ENCODE data around the gene CD8B. TPM values are rescaled to one million over a fixed set of nuclear protein-coding genes. Genes with fewer than 3 reads are reported as not detected.
"Not testable (repeated sequence)": the region's sequence is repeated elsewhere in the genome, so short reads cannot be mapped to it uniquely, and the experiment has no call there.

CD8B gene
- total RNA-seq, result 0.50 TPM in 1 of 2 replicates, not detected in the other

GRCh38 chr2:86861628-86862379 is at the start of gene CD8B:
CD8B (minus strand) TSS chr2:86861886; CDS start chr2:86861865, 21 bp downstream.
- H3K4me3 Mint-ChIP-seq; H3K27ac Mint-ChIP-seq; H3K9me3 Mint-ChIP-seq; H3K36me3 Mint-ChIP-seq (ENCODE audit: low read depth); H3K4me1 Mint-ChIP-seq; intact Hi-C loops (cut with micrococcal nuclease); DNase-seq: not testable (repeated sequence)
- peaks cover 11% of the 10 kb centered on the region for H3K27me3 Mint-ChIP-seq

- H3K4me1 Mint-ChIP-seq; H3K27me3 Mint-ChIP-seq; H3K27ac Mint-ChIP-seq; H3K9me3 Mint-ChIP-seq; H3K4me3 Mint-ChIP-seq; H3K36me3 Mint-ChIP-seq (ENCODE audit: low read depth); intact Hi-C loops (cut with micrococcal nuclease); DNase-seq: not testable (repeated sequence)
These were observed 44.2 kb upstream of the CD8B start for GRCh38 chr2:86905868-86906267.

DNA sequence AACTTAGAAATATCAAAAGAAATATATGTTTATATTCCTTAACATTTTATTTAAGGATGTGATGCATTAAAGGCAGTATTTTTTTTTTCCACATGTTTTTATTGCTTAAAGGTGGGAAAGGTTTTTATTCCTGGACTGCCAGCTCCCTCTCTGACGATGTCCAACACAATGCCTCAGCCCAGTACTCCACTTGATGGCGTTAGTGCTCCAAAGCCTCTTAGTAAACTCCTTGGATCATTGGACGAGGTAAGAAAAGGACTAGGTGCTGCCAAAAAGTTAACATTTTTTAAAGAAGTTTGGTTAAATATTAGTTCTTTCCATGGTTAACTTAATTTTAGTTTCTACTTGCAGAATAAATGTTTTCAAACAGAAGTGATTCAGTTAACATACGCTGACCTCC is 39.0 kb upstream of the CD8B start:
- H3K27me3 Mint-ChIP-seq; DNase-seq; H3K36me3 Mint-ChIP-seq (ENCODE audit: low read depth); intact Hi-C loops (cut with micrococcal nuclease); H3K4me1 Mint-ChIP-seq; H3K9me3 Mint-ChIP-seq; H3K27ac Mint-ChIP-seq; H3K4me3 Mint-ChIP-seq: not testable (repeated sequence)

DNA sequence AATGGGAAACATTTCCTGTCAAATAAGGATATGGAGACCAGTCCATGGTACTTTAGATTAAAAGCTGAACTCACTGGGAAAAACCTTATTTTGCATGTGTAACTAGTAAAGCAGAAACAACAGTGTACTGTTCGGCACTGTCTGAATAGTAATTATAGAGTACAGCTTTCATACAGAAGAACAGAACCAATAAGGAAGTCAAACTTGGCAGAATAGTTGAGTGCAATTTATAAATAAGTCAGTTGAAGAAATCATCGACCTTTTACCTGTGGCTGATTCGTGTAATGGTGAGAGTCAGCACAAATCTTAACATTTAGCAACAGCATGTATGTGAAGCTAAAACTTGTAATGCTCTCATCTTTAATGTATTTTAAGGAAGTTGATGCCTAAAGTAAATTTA is 24.3 kb upstream of the CD8B start:
- DNase-seq; H3K36me3 Mint-ChIP-seq (ENCODE audit: low read depth); H3K9me3 Mint-ChIP-seq: not testable (repeated sequence)

GRCh38 chr2:86882865-86883264 is 21.2 kb upstream of the CD8B start:
- intact Hi-C loops (cut with micrococcal nuclease); H3K27ac Mint-ChIP-seq; H3K9me3 Mint-ChIP-seq: not testable (repeated sequence)

More for the DNA sequence above, 24.3 kb upstream of the CD8B start:
- intact Hi-C loops (cut with micrococcal nuclease); H3K27ac Mint-ChIP-seq; H3K27me3 Mint-ChIP-seq; H3K4me1 Mint-ChIP-seq; H3K4me3 Mint-ChIP-seq: not testable (repeated sequence)

GRCh38 chr2:86882118-86882665 is 20.5 kb upstream of the CD8B start:
- H3K4me3 Mint-ChIP-seq; DNase-seq; H3K36me3 Mint-ChIP-seq (ENCODE audit: low read depth); H3K4me1 Mint-ChIP-seq; intact Hi-C loops (cut with micrococcal nuclease); H3K27ac Mint-ChIP-seq; H3K9me3 Mint-ChIP-seq: not testable (repeated sequence)
- H3K27me3 Mint-ChIP-seq, result peaks cover 23% of the 10 kb centered on the region

More at GRCh38 chr2:86882865-86883264, 21.2 kb upstream of the CD8B start:
- DNase-seq; H3K4me3 Mint-ChIP-seq; H3K4me1 Mint-ChIP-seq; H3K36me3 Mint-ChIP-seq (ENCODE audit: low read depth): not testable (repeated sequence)
- H3K27me3 Mint-ChIP-seq, result peaks cover 19% of the 10 kb centered on the region

- H3K4me1 Mint-ChIP-seq; intact Hi-C loops (cut with micrococcal nuclease); H3K4me3 Mint-ChIP-seq; H3K36me3 Mint-ChIP-seq (ENCODE audit: low read depth); H3K9me3 Mint-ChIP-seq; H3K27ac Mint-ChIP-seq; DNase-seq: not testable (repeated sequence)
- peaks cover 30% of the 10 kb centered on the region for H3K27me3 Mint-ChIP-seq
These were observed 17.3 kb upstream of the CD8B start for GRCh38 chr2:86878986-86879385.

- H3K4me1 Mint-ChIP-seq; H3K27me3 Mint-ChIP-seq; H3K9me3 Mint-ChIP-seq; DNase-seq; H3K4me3 Mint-ChIP-seq; H3K36me3 Mint-ChIP-seq (ENCODE audit: low read depth); intact Hi-C loops (cut with micrococcal nuclease); H3K27ac Mint-ChIP-seq: not testable (repeated sequence)
These were observed 9.3 kb upstream of the CD8B start for GRCh38 chr2:86870941-86871340.

GRCh38 chr2:86868895-86869468 is 7.3 kb upstream of the CD8B start:
- intact Hi-C loops (cut with micrococcal nuclease); H3K4me3 Mint-ChIP-seq; H3K27me3 Mint-ChIP-seq; H3K27ac Mint-ChIP-seq; DNase-seq; H3K36me3 Mint-ChIP-seq (ENCODE audit: low read depth); H3K9me3 Mint-ChIP-seq; H3K4me1 Mint-ChIP-seq: not testable (repeated sequence)

DNA sequence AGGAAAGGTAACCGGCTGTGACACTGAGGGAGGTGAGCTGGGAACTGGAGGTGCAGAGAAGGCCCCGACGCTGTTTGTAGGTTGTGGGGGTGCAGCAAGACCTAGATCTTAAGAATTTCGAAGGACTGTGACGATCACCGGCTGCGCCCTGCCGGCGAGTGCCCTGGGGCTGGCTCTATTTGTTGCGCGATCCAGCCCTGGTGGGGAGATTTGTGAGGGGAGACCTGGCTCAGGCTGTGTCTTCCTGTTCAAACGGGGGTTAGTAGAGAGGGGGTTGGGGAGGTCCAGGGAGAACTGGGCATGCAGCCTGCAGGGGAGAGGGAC is 656 bp upstream of the CD8B start:
- H3K4me3 Mint-ChIP-seq, H3K27ac Mint-ChIP-seq, H3K9me3 Mint-ChIP-seq: not testable (repeated sequence)

DNA sequence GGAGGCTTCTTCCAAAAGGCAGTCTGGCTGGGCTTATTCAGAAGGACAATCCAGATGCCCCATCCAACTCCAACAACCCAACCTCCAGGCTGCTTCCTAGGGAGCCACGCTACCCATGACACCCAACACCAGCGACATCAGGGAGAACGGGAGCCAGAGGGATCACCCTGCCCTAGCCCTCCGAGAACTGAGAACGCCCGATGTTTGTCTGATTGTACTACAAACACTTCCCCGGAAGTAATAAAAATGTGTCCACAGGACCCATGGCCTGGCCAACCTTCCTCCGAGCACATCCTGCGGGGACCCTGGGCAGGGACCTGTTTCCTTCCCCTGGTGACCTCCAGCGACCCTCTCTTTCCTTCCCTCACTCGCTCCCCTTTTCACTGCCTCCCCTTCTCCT is 511 bp downstream of the CD8B start:
- H3K4me1 Mint-ChIP-seq; DNase-seq; H3K9me3 Mint-ChIP-seq; H3K4me3 Mint-ChIP-seq; intact Hi-C loops (cut with micrococcal nuclease); H3K27ac Mint-ChIP-seq; H3K36me3 Mint-ChIP-seq (ENCODE audit: low read depth): not testable (repeated sequence)
- peaks cover 11% of the 10 kb centered on the region for H3K27me3 Mint-ChIP-seq

More for the DNA sequence above, 656 bp upstream of the CD8B start:
- H3K4me1 Mint-ChIP-seq; intact Hi-C loops (cut with micrococcal nuclease); H3K36me3 Mint-ChIP-seq (ENCODE audit: low read depth); DNase-seq: not testable (repeated sequence)
- peaks cover 11% of the 10 kb centered on the region for H3K27me3 Mint-ChIP-seq

DNA sequence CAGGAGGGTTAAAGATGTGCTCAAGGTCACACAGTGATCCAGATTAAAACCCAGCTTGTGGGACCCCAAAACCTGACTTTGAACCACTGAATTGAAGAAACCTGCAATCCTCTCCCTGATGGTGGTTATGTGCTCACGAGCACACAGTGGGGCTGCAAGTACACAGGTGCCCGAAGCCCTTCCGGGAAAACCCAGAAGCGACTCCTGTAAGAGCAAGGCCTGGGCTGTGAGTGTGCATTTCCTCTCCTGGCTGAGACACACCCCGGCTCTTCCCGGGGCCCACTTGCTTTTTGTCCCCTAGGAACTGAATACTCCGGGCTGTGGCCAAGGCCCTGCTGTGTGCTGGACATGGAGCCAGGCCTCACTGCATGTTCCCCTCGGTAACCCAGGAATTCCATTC is 1.1 kb downstream of the CD8B start:
- H3K9me3 Mint-ChIP-seq; H3K36me3 Mint-ChIP-seq (ENCODE audit: low read depth); DNase-seq; H3K4me3 Mint-ChIP-seq; intact Hi-C loops (cut with micrococcal nuclease); H3K4me1 Mint-ChIP-seq; H3K27ac Mint-ChIP-seq: not testable (repeated sequence)
- H3K27me3 Mint-ChIP-seq, result peaks cover 11% of the 10 kb centered on the region

DNA sequence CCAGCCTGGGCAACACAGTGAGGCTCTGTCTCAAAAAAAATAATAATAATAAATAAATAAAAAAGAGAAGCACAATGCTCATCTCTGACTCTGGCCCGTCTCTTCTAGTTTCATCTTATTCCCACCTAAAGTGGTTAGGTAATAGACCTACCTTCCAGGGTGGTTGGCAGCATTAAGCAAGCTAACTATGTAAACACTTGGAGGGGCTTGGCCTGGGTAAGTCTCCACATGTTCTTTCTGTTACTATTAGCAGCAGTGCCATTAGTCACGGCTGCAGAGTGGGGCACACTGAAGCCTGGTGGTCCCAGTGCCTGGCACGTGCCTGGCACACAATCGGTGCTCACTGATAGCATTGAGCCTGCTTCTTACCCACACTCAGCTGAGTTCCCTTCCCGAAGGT is 4.0 kb downstream of the CD8B start:
- H3K4me1 Mint-ChIP-seq; intact Hi-C loops (cut with micrococcal nuclease); H3K27ac Mint-ChIP-seq; H3K36me3 Mint-ChIP-seq (ENCODE audit: low read depth); H3K4me3 Mint-ChIP-seq; H3K9me3 Mint-ChIP-seq; H3K27me3 Mint-ChIP-seq; DNase-seq: not testable (repeated sequence)

GRCh38 chr2:86856498-86856897 is 5.2 kb downstream of the CD8B start:
- intact Hi-C loops (cut with micrococcal nuclease); H3K9me3 Mint-ChIP-seq; H3K27me3 Mint-ChIP-seq; H3K36me3 Mint-ChIP-seq (ENCODE audit: low read depth); H3K27ac Mint-ChIP-seq; DNase-seq; H3K4me1 Mint-ChIP-seq; H3K4me3 Mint-ChIP-seq: not testable (repeated sequence)

Data from activated CD4-positive, alpha-beta T cell treated with anti-CD3 and anti-CD28 coated beads, Interleukin-2, amount 10 ng/mL, durations not matched to agents 24 days and 14 days (primary cell).